ENCODE data around the gene KCNJ16.

Gene KCNJ16

DNA sequence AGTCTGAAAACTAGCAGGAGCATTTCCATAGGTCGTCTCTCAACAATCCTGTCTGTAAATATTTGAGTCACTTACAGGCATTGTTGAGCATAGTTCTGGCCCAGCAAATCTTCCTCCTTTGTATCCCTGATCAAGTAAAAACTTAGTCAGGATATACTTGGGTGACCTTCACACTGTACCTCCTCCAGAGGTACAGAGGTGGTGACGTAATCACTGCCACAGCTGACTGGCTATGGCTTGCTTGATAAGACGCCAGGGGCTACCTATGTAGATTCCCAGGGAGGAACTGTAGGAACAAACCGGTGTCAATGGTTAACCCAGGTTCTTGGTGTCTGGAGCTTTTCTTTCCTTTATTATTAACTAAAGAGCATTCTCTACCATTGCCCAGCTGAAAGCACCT, at the start of gene KCNJ16:
Gene KCNJ16, plus strand, starts transcription at position 270 of the 400 bp plus-strand sequence. CDS start 56,863 bp downstream, outside the sequence.
- no peak for TF ChIP-seq CTCF (IDR thresholded peaks at IDR 0.05; ENCODE audit: extremely low read depth, missing control alignments)
- no peak for DNase-seq (ENCODE audit: low spot score)

- TF ChIP-seq CTCF (IDR thresholded peaks at IDR 0.05; ENCODE audit: extremely low read depth, missing control alignments), result no peak
- DNase-seq (ENCODE audit: low spot score), result no peak
Measured at GRCh38 chr17:70028397-70028796, 46.6 kb upstream of the KCNJ16 start.

DNA sequence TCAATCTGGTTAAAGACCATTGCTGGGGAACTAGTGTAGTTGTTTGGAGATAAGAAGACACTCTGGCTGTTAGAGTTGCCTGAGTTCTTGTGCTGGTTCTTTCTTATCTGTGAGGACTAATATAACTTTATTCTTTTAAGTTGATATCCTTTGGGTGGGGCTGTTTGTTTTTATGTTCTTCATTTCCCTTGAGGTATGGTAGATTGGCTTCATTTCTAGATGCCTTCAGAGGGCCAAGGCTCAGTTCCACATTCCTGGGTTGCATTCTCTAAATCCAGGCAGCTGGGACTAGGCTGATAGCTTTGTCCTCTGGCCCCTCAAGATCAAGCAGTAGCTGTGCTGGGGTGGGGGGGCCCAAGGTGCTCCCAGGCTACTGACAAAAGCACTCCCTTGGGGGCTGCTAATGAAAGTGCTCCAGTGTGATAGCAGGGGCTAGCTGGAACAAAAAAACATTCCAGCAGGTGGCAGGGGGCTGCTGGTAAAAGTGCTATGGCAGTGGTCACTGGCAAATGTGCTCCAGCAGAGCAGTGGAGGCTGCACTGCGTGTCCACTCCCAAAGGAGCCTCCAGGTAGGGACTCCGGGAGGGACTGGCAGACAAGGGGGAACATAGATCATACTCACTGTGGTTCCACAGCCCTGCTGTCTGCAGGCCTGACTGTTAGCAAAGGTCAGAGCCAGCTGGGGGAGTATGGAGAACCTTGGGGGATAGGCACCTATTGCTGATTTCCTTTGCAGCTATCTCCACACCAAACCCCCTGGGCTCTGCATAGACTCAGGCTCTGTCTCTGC, 45.9 kb upstream of the KCNJ16 start:
- TF ChIP-seq CTCF (IDR thresholded peaks at IDR 0.05; ENCODE audit: extremely low read depth, missing control alignments), result no peak
- no peak for DNase-seq (ENCODE audit: low spot score)

DNA sequence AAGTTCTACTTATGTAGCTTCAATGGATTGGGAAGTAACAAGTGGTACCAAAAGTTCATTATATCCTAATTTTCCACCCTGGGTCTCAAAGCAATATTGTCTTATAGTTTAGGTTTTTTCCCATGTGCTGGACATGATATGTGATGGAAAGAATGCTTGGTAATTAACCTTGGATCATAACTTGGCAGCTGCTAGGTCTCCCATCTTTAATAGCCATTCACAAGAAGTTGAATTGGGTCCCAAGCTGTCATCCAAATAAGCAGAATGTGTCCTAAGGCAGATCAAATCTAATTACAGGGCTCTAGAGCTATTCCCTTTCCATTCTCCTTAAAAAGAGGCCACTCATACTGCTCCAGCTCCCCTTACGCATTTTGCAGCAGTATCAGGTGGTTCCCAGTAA, 44.7 kb upstream of the KCNJ16 start:
- TF ChIP-seq CTCF (IDR thresholded peaks at IDR 0.05; ENCODE audit: extremely low read depth, missing control alignments), result no peak
- no peak for DNase-seq (ENCODE audit: low spot score)

DNA sequence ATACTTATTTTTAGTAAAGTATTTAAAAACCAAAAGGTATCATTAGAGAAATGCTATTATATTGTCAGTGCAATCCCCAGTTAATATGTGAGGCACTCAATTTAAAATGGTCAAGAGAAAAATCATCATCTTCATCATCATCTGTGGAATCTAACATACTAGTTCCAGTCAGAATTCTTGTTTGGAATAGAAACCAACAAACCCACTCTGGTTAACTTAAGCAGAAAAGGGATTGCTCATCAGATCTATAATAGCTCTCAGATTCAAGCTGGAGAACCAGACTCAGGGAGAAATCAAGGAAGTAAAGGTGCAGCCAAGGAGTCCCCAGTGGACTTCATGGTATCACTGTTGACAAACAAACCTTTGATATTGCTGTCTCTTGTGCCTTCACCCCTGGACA, 43.7 kb upstream of the KCNJ16 start:
- DNase-seq (ENCODE audit: low spot score), result no peak

GRCh38 chr17:70033165-70033564, 41.9 kb upstream of the KCNJ16 start:
- no peak for DNase-seq (ENCODE audit: low spot score)
- no peak for TF ChIP-seq CTCF (IDR thresholded peaks at IDR 0.05; ENCODE audit: extremely low read depth, missing control alignments)

More for the DNA sequence above, 43.7 kb upstream of the KCNJ16 start:
- TF ChIP-seq CTCF (IDR thresholded peaks at IDR 0.05; ENCODE audit: extremely low read depth, missing control alignments), result no peak

DNA sequence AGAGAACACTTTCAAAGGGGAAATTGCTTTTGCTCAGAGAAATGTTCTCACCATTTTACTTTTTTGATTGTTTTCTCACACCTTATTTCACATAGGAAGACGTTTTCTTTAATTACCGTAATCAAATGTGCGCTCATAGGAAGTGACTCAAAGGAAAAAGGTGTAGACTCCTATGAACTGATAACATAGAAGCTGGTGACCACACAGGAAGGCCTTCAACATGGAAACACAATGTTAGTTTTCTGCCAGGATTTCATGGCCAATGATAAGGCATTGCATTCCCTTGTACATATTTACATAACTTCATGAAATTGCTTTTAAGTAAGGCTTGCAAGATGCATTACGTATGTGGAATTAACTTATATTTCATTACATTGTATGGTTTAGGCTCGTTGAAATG, 40.9 kb upstream of the KCNJ16 start:
- no peak for DNase-seq (ENCODE audit: low spot score)
- TF ChIP-seq CTCF (IDR thresholded peaks at IDR 0.05; ENCODE audit: extremely low read depth, missing control alignments), result no peak
